Measurements from ENCODE around the gene SEPTIN8.

DNA sequence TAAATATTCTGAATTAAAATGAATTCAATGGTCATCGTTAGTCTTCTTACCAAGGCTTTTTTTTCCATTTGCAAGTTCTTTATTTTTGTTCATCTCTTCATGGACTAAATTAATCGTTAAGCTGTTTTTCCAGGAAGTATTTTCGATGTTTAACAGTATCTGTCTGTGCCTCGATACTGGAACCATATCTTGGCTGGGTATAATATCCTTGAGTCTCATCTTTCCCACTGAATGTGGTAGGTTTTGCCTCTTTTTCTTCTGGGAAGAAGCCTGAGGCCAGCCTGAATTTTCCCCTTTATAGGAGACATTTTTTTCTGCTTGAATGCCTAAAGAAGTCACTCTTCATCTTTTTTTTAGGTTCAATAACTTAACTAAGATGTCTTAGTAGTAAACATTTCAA, 4.0 kb upstream of the SEPTIN8 start:
- TF ChIP-seq, protein P1, sequence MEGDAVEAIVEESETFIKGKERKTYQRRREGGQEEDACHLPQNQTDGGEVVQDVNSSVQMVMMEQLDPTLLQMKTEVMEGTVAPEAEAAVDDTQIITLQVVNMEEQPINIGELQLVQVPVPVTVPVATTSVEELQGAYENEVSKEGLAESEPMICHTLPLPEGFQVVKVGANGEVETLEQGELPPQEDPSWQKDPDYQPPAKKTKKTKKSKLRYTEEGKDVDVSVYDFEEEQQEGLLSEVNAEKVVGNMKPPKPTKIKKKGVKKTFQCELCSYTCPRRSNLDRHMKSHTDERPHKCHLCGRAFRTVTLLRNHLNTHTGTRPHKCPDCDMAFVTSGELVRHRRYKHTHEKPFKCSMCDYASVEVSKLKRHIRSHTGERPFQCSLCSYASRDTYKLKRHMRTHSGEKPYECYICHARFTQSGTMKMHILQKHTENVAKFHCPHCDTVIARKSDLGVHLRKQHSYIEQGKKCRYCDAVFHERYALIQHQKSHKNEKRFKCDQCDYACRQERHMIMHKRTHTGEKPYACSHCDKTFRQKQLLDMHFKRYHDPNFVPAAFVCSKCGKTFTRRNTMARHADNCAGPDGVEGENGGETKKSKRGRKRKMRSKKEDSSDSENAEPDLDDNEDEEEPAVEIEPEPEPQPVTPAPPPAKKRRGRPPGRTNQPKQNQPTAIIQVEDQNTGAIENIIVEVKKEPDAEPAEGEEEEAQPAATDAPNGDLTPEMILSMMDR (conservative IDR thresholded peaks at IDR 0.05 in 1 of 2, IDR thresholded peaks at IDR 0.05 in 1 of 2; ENCODE audit: extremely low read depth in 1 of 2, insufficient read depth in 1 of 2, low read depth in 1 of 2, low read length in 2 of 2), result no peak
- TF ChIP-seq EZH2 (IDR thresholded peaks at IDR 0.05; ENCODE audit: borderline replicate concordance, low read length), result no peak
